GM12878 (cell line): ENCODE results near the gene C1QTNF8. TPM values are rescaled to one million over a fixed set of nuclear protein-coding genes. Genes with fewer than 3 reads are reported as not detected.

Experiments used
- ATAC-seq: fragments of 200-7000 bp; cut with Tn5 transposase; 3 replicates; pipeline ENCODE4 v1.9.1; 2020; ENCODE audit warnings: mild to moderate bottlenecking, moderate library complexity
- BruUV-seq: library from RNA; stranded (reverse); fragments of 400-500 nt; replicated peaks from 2 replicates; lab custom pipeline; 2021; lab: Mats Ljungman, UMichigan
- CTCF ChIA-PET: fragments of 300-600 bp; sonication (Branson Sonifier 250); formaldehyde crosslinking; extraction: SDS; loops from one replicate; lab custom pipeline; 2021; ENCODE audit warnings: inconsistent platforms; lab: Yijun Ruan, JAX
- POLR2A ChIA-PET: fragments of 350-600 bp; formaldehyde crosslinking; extraction: SDS; loops from one replicate; lab custom pipeline; 2021; ENCODE audit warnings: inconsistent platforms; lab: Charles Lee
- RAD21 ChIA-PET: fragments of 300-600 bp; sonication (Branson Sonifier 250); formaldehyde crosslinking; loops from one replicate; lab custom pipeline; 2023; ENCODE audit warnings: antibody characterized with exemption; ENCODE audit not compliant: unreplicated experiment; lab: Charles Lee
- SMC1A ChIA-PET: fragments of 300-600 bp; sonication (Branson Sonifier 250); formaldehyde crosslinking; loops from one replicate; lab custom pipeline; 2023; ENCODE audit not compliant: unreplicated experiment, uncharacterized antibody; lab: Charles Lee
- DNase-seq: peaks from one replicate; pipeline ENCODE4 v3.0.0-alpha.2; 2011; ENCODE audit warnings: low read depth, low spot score
- FAIRE-seq: peaks from 3 replicates; lab custom pipeline; 2011; peaks lifted over from hg19 to GRCh38; lab: Jason Lieb, UNC
- H2AFZ ChIP-seq: 2 replicates; pipeline ENCODE4 v1.6.0; 2011; ENCODE audit warnings: low read depth, low read length, control low read depth; ENCODE audit not compliant: control insufficient read depth
- H3K27ac ChIP-seq: 2 replicates; pipeline ENCODE4 v1.5.1; 2011; ENCODE audit warnings: control low read depth; ENCODE audit not compliant: control insufficient read depth, insufficient read depth
- H3K27me3 ChIP-seq, 2 experiments: replicated peaks in 1 of 2; 2 replicates each; pipeline versions ENCODE4 v1.6.0 to v1.6.1; 2011; ENCODE audit warnings: low read length in 1 of 2; ENCODE audit not compliant: control insufficient read depth in 2 of 2, insufficient read depth in 2 of 2
- H3K36me3 ChIP-seq, 2 experiments: 2 replicates each; pipeline ENCODE4 v1.5.1; 2011; ENCODE audit warnings: low read length in 1 of 2; ENCODE audit not compliant: control insufficient read depth in 2 of 2, insufficient read depth in 2 of 2
- H3K4me1 ChIP-seq: 2 replicates; pipeline ENCODE4 v1.6.1; 2011; ENCODE audit warnings: mild to moderate bottlenecking, low read length, moderate library complexity, mixed read lengths; ENCODE audit not compliant: control insufficient read depth, insufficient read depth
- H3K4me2 ChIP-seq: 2 replicates; pipeline ENCODE4 v1.6.0; 2011; ENCODE audit warnings: control low read depth; ENCODE audit not compliant: control insufficient read depth, insufficient read depth
- H3K4me3 ChIP-seq: fragments of 200-600 bp; sonication (generic); 2 replicates; pipeline ENCODE4 v1.5.1; 2016
- H3K79me2 ChIP-seq: 2 replicates; pipeline ENCODE4 v1.6.0; 2011; ENCODE audit warnings: low read length; ENCODE audit not compliant: control insufficient read depth, insufficient read depth
- H3K9ac ChIP-seq: 2 replicates; pipeline ENCODE4 v1.8.0; 2011; ENCODE audit warnings: low read length, control low read depth, mixed read lengths; ENCODE audit not compliant: control insufficient read depth, insufficient read depth
- H3K9me3 ChIP-seq: replicated peaks from 3 replicates; pipeline ENCODE4 v1.5.1; 2011; ENCODE audit warnings: mild to moderate bottlenecking, low read length; ENCODE audit not compliant: control insufficient read depth, insufficient read depth
- H4K20me1 ChIP-seq: 2 replicates; pipeline ENCODE4 v1.6.0; 2011; ENCODE audit not compliant: control insufficient read depth, insufficient read depth
- CHD2 ChIP-seq: IDR thresholded peaks from 2 replicates; pipeline ENCODE4 v1.6.1; 2011; ENCODE audit warnings: low read depth, low read length, improper control_type of control experiment, borderline replicate concordance
- GABPA ChIP-seq: IDR thresholded peaks from 2 replicates; pipeline ENCODE4 v1.6.1; 2014; ENCODE audit warnings: antibody characterized with exemption, low read depth, mild to moderate bottlenecking, inconsistent platforms
- NR2F1 ChIP-seq: fragments of 450-650 bp; conservative IDR thresholded peaks from 2 replicates; pipeline ENCODE4 v1.6.1; 2017; ENCODE audit warnings: mild to moderate bottlenecking
- RELA ChIP-seq: fragments of 450-650 bp; IDR thresholded peaks from 2 replicates; pipeline ENCODE4 v1.8.0; 2014; ENCODE audit warnings: borderline replicate concordance; ENCODE audit not compliant: partially characterized antibody
- WGBS: methylation state at CpG from one replicate; pipeline ENCODE4 v1.1.6; 2016; ENCODE audit warnings: low lambda C conversion rate; ENCODE audit not compliant: insufficient replicate concordance, insufficient coverage; ENCODE audit errors: missing lambda C conversion rate; 5-methylcytosine and 5-hydroxymethylcytosine counted together
- in situ Hi-C: fragments of 300-500 bp; cut with MboI; formaldehyde crosslinking; loops from 9 replicates; pipeline ENCODE4 v1.14.3; 2018; ENCODE audit warnings: mixed read lengths
- intact Hi-C: fragments of 100-400 bp; cut with micrococcal nuclease; formaldehyde crosslinking; loops from one replicate; pipeline ENCODE4 v1.14.2; 2022; ENCODE audit not compliant: unreplicated experiment
- polyA plus RNA-seq, 11 experiments: library from polyadenylated mRNA; depleted of rRNA in 4 of 11; unstranded in 6 of 11; stranded (reverse) in 5 of 11; fragments of >200 nt; fragmentation: Nextera tagmentation in 4 of 11; fragmentation: Illumina TruSeq in 1 of 11; extraction: Ambion mirVana in 4 of 11; extraction: Trizol in 1 of 11; gene quantifications; 1 replicate in 1 of 11; 2 replicates in 10 of 11; pipeline versions ENCODE4 v1.2.1 to v1.2.3, GENCODE V29; 2011 to 2016; ENCODE audit warnings: inconsistent platforms in 2 of 11, missing spikeins in 2 of 11, low read depth in 1 of 11
- total RNA-seq, 4 experiments: library from RNA; depleted of rRNA in 3 of 4; stranded (reverse); fragments of >200 nt in 3 of 4; fragmentation: Illumina TruSeq in 1 of 4; extraction: Trizol in 1 of 4; gene quantifications; 2 replicates each; pipeline versions ENCODE4 v1.2.1 to v1.2.3, GENCODE V29; 2013 to 2021
- TF ChIP-seq, protein P1 (sequence below), 3 experiments: IDR thresholded peaks in 2 of 3; conservative IDR thresholded peaks in 1 of 3; 2 replicates each; pipeline ENCODE4 v1.5.1; 2011; ENCODE audit warnings: low read depth in 3 of 3, low read length in 3 of 3, mild to moderate bottlenecking in 3 of 3, control low read depth in 2 of 3, moderate library complexity in 2 of 3, inconsistent platforms in 1 of 3, mixed read lengths in 1 of 3; ENCODE audit not compliant: control insufficient read depth in 2 of 3, insufficient read depth in 1 of 3; ENCODE audit errors: extremely low read depth in 1 of 3
- TF ChIP-seq, protein P2 (sequence below): fragments of 450-650 bp; IDR thresholded peaks from 2 replicates; pipeline ENCODE4 v1.6.1; 2014; ENCODE audit warnings: mild to moderate bottlenecking
- TF ChIP-seq, protein P3 (sequence below): fragments of 450-650 bp; formaldehyde crosslinking; IDR thresholded peaks from 2 replicates; pipeline ENCODE4 v1.4.0; 2022; ENCODE audit warnings: mild to moderate bottlenecking, moderate library complexity

Gene C1QTNF8
- total and polyA plus RNA-seq, 10 of the 15 experiments (the other 5 are each of a cell fraction or from before 2014, with no cell fraction given), result not detected

DNA sequence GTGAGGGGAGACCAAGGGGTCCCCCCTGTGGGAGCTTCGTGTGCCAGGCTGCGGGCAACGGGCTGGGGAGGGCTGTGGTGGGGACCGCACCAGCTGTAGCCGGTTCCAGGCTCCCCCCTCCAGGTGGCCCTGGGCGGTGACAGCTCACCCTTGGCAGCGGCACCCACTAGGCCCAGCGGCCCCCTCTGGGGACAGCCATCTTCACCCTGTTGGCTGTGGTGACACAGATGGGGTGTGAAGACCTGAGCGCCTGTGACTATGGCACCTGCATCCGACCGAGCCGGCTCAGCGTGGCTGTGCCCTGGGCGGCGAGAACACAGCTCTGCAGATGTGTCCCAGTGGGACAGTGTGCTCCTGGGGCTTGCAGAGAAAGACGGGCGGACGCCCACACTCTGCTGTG is 1.1 kb upstream of the C1QTNF8 start:
- H3K4me2 ChIP-seq, result no peak overlapping the region
- FAIRE-seq (no peak), DNase-seq (no peak), ATAC-seq (no peak; the same call in 2 of the 3 replicates)
- no peak for TF ChIP-seq GABPA
- TF ChIP-seq, protein P1, sequence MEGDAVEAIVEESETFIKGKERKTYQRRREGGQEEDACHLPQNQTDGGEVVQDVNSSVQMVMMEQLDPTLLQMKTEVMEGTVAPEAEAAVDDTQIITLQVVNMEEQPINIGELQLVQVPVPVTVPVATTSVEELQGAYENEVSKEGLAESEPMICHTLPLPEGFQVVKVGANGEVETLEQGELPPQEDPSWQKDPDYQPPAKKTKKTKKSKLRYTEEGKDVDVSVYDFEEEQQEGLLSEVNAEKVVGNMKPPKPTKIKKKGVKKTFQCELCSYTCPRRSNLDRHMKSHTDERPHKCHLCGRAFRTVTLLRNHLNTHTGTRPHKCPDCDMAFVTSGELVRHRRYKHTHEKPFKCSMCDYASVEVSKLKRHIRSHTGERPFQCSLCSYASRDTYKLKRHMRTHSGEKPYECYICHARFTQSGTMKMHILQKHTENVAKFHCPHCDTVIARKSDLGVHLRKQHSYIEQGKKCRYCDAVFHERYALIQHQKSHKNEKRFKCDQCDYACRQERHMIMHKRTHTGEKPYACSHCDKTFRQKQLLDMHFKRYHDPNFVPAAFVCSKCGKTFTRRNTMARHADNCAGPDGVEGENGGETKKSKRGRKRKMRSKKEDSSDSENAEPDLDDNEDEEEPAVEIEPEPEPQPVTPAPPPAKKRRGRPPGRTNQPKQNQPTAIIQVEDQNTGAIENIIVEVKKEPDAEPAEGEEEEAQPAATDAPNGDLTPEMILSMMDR (IDR thresholded peaks at IDR 0.05 in 2 of 3, conservative IDR thresholded peaks at IDR 0.05 in 1 of 3; ENCODE audit: control insufficient read depth in 2 of 3, extremely low read depth in 1 of 3, insufficient read depth in 1 of 3, low read depth in 3 of 3, low read length in 3 of 3), result no peak
- TF ChIP-seq, protein P2, sequence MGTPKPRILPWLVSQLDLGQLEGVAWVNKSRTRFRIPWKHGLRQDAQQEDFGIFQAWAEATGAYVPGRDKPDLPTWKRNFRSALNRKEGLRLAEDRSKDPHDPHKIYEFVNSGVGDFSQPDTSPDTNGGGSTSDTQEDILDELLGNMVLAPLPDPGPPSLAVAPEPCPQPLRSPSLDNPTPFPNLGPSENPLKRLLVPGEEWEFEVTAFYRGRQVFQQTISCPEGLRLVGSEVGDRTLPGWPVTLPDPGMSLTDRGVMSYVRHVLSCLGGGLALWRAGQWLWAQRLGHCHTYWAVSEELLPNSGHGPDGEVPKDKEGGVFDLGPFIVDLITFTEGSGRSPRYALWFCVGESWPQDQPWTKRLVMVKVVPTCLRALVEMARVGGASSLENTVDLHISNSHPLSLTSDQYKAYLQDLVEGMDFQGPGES, result no peak
- TF ChIP-seq NR2F1, result no peak
- TF ChIP-seq, protein P3, sequence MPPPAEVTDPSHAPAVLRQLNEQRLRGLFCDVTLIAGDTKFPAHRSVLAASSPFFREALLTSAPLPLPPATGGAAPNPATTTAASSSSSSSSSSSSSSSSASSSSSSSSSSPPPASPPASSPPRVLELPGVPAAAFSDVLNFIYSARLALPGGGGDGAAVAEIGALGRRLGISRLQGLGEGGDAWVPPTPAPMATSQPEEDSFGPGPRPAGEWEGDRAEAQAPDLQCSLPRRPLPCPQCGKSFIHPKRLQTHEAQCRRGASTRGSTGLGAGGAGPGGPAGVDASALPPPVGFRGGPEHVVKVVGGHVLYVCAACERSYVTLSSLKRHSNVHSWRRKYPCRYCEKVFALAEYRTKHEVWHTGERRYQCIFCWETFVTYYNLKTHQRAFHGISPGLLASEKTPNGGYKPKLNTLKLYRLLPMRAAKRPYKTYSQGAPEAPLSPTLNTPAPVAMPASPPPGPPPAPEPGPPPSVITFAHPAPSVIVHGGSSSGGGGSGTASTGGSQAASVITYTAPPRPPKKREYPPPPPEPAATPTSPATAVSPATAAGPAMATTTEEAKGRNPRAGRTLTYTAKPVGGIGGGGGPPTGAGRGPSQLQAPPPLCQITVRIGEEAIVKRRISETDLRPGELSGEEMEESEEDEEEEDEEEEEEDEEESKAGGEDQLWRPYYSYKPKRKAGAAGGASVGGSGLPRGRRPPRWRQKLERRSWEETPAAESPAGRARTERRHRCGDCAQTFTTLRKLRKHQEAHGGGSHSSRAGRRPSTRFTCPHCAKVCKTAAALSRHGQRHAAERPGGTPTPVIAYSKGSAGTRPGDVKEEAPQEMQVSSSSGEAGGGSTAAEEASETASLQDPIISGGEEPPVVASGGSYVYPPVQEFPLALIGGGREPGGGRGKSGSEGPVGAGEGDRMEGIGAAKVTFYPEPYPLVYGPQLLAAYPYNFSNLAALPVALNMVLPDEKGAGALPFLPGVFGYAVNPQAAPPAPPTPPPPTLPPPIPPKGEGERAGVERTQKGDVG (CRISPR knock-in tag), result no peak
- TF ChIP-seq CHD2, result no peak
- TF ChIP-seq RELA, result no peak
- no TSS peak for BruUV-seq
- in situ Hi-C loops (no loop called here), intact Hi-C loops (no loop called here)
- no peak overlapping the region for H2AFZ ChIP-seq
- H3K9me3 ChIP-seq, result no peaks in the 10 kb centered on the region
- no peaks in the 10 kb centered on the region for H4K20me1 ChIP-seq
- WGBS, result 2% methylated on average over 18 of the region's 18 CpGs
- H3K27me3 ChIP-seq, result no peaks in the 10 kb centered on the region
- no peak overlapping the region for H3K4me3 ChIP-seq
- no peak overlapping the region for H3K27ac ChIP-seq
- ChIA-PET CTCF (no interaction called here), RAD21 (no interaction called here), POLR2A (no interaction called here), SMC1A (no interaction called here)
- H3K79me2 ChIP-seq, result no peaks in the 10 kb centered on the region
- H3K36me3 ChIP-seq, result no peaks in the 10 kb centered on the region
- no peak overlapping the region for H3K9ac ChIP-seq
- no peaks in the 10 kb centered on the region for H3K4me1 ChIP-seq
